Hematopoietic multipotent progenitor cell treated with erythropoietin and hydrocortisone succinate and interleukin-3 and kit ligand, for 6 days (in vitro differentiated cells): ENCODE measurements around the gene DNAJB8.

Experiments
- DNase-seq: peaks from one replicate; pipeline ENCODE4 v3.0.0-alpha.2; 2015

The DNAJB8 gene

DNA sequence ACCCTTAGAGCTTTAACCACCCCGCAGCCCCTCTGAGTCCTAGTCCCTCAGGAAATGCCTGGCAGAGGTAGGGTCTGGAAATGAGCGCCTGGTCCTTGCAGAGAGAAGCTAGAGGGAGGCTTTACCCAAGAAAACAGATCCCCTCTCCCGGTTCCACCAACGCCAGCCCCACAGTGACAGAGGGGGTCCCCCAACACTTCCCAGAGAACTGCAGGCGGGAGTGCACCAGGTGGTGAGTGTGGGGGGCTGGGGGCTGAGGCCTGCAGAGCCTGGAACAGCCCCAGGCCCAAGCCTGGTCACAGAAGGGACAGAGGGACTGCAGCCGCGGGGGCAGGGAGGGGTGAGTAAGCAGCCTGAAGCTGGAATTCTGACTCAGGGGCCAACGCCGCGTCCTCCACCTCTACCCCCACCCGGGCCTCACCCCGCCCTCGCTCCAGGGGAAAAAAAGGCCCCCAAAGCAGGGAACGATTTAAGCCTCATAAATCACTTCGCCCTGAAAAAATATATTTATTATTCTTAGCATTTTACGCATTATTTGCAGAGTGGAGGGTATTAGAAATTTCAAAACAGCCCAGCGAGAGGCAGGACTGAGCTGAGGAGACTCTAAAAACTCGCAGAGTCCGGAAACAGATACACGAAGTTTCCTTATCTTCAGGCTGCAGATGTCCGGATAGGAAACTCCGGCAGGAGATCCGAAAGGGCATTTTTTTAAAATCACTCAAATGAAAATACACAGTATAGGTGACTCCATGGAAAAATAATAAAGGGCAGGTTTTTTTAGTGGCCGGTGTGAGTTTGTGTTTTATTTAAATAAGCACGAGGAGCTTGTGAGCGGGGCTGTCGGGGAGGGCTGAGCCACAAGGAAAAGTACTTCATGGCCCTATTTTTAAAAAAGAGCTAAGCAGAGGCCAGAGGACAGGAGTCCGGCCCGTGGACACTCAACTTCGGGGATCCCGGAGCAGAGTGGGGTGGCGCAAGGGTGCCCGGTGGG lies 16.3 kb upstream of the DNAJB8 start:
- peak; percentile 98 for DNase-seq

DNA sequence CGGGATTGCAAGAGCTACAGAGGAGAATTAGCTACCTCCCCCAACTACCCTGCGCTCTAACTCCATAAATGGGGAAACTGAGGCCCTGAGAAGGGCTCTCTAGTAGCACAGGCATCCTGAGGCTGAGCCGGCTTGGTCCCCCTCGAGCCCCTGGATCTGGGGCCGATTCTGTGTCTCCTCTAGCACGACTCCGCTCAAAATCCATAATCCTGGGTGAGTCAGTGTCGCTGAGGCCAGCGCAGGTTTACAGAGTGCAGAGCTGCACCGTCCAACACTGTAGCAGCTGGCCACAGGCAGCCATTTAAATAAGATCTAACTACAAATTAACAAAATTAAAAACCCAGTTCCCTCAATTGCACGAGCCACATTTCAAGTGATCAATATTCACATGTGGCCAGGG lies 15.5 kb upstream of the DNAJB8 start:
- DNase-seq: peak; percentile 11

DNA sequence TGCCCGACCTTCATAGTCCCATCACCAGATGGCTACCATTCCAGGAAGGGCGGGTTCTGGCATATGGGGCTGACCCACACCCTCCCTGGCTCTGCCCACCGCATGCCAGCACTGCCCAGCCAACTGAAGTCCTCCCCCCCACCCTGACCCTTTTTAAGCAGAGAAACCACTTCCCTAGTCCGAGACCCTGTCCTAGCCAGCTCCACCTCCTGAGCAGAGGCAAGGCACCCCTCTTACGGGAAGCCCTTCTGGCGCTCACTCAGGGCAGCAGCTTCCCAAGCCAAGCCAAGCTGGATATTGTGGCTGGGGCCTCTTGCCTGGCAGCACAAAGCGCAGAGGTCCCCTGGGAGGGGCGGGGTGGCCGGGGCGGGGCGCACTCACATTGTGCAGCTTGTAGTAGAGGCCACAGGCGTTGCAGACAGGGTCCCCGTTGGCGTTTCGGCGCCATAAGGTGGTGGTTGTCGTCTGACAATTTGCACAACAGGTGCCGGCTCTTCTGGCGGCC lies 14.8 kb upstream of the DNAJB8 start:
- DNase-seq: peak; percentile 51

GRCh38 chr3:128480717-128481437 lies 14.2 kb upstream of the DNAJB8 start:
- DNase-seq: peak; percentile 10

GRCh38 chr3:128480278-128480677 lies 13.6 kb upstream of the DNAJB8 start:
- DNase-seq: no peak

DNA sequence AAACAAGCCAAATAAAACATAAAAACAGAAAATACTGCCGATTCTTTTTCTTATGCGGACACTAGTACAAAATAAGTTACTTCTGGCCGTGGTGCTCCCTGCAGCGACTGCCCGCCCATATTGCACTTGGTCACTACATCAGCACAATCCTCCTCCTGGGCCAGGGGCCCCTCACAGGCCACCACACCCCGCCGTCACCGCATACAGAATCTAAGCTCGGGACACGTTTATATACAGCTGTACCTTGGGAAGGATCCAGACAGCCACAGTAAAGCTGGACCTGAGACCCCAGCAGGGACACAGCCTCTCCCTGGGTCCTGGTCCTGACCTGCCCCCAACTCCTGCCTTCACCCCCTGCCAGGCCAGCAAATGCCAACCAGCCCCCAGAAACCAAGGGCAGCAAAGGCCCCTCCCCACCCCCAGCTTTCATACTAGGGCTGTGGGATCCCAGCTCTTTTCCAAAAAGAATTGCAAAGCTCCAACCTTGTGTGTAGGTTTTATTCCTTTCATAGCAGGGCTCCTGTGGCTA lies 12.9 kb upstream of the DNAJB8 start:
- no peak for DNase-seq

DNA sequence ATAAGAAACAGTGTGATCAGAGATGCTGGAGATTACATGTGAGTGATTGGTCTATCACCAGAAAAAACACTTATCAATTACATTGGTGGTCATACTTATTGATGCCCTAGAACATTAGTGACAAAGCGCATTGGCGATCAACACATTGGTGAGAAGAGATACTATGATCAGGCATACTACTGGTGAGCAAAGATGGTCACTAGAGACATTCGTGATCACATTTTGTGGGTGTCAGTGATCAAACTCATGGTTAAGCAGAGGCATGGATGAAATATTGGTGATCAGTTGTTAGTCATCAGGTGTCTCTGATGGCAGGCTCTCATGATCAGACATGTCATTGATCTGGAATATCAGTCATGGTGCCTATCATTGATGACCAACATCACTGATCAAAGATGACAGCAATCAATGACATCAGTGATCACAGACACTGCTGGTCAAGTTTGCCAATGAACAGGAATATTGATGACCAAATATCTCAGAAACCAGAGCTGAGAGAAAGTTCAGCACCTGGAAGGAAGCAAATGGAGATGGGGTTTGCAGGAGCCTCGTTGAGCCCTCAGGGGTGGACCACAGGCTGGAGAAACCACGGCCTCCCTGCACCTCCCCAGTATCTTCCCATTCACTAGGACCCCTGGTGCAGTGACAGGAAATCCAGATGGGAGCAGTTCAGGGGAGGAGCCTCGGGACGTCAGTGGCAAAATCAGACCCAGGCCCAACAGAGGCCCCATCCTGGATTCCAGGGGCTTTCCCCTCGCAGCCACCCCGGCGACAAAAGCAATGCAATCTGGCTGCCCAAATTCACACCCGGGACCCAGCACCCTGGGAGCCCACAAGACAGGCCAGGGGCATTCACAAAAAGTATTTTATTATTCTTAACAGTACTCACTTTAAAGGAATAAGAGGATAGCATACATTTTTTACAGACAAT lies 12.2 kb upstream of the DNAJB8 start:
- no peak for DNase-seq

GRCh38 chr3:128476659-128477058 lies 10.0 kb upstream of the DNAJB8 start:
- DNase-seq: no peak

- no peak for DNase-seq
Observed at GRCh38 chr3:128475355-128475754, 8.7 kb upstream of the DNAJB8 start.

DNA sequence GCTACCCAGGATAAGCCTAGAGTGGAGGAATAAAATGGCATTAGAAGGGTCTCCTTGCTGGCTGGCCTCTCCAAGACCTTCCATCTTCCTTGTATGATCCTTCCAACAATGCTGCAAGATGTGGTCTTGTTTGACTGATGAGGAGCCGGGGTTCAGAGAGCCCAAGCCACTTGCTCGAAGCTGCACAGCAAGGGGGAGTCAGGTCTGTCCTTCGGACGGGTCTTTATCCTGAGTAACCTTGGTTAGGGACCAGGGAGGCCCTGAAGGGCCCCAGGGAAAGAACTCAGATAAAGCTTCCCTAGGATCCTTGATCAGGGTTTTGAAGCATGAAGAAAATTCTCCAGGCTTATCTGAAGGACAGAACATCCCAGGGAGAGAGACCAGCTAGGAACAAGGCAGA lies 7.0 kb upstream of the DNAJB8 start:
- DNase-seq: no peak

GRCh38 chr3:128473180-128473519 lies 6.5 kb upstream of the DNAJB8 start:
- no peak for DNase-seq

- DNase-seq: no peak
Observed at GRCh38 chr3:128472449-128473179, 5.9 kb upstream of the DNAJB8 start.

- DNase-seq: no peak
Observed at GRCh38 chr3:128471720-128472119, 5.0 kb upstream of the DNAJB8 start.

DNA sequence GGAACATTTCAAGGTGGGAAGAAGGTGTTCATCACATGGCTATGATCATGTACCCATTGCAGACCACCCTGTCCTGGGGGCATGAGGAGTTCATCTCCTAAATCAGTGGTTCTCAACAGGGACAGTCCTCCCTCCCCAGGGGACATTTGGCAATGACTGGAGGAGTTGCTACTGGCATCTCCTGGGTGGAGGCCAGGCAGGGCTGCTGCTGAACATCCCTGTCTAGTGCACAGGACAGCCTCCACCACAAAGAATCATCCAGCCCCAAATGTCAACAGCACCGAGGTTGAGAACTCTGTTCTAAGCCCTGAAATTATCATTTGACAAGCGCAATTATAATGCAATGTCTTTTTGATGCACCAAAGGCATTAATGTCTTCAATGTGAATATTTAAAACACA lies 4.4 kb upstream of the DNAJB8 start:
- DNase-seq: no peak

DNA sequence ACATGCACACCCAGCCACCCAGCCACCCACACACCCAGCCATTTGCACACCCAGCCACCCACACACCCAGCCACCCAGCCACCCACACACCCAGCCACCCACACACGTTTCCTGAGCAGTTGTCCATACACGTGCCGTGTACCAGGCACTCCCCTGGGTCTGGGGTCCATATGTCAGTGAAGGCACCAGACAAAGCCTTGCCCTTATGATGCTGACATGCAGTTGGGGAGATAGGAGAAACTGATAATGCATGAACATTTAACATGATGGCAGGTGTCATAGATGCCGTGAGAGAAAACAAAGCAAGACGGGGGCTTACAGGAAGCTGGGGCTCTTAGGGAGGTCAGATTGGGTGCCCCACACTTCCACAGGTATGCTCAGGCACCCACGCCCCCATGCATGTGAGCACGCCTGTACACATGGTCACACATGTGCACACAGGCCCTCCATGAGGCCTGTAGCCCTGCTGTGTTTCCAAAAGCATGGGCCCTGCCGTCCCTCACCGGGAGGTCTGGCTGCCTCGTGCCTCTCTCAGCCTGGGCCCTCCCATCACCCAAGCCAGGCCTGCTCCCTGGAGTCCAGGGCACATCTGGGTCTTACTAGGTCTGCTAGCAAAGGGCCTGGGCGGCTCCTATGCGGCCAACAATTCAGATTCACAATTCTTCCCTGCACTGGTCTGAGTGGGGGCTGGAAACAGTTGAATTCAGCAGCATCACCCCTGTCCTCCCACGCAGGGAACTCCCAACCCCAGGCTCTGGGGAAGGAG lies 3.6 kb upstream of the DNAJB8 start:
- no peak for DNase-seq

GRCh38 chr3:128469556-128469955 lies 2.9 kb upstream of the DNAJB8 start:
- DNase-seq: peak; percentile 51

- DNase-seq: peak; percentile 46
Observed at GRCh38 chr3:128468791-128469527, 2.3 kb upstream of the DNAJB8 start.

GRCh38 chr3:128468285-128468790 lies 1.6 kb upstream of the DNAJB8 start:
- DNase-seq: no peak

DNA sequence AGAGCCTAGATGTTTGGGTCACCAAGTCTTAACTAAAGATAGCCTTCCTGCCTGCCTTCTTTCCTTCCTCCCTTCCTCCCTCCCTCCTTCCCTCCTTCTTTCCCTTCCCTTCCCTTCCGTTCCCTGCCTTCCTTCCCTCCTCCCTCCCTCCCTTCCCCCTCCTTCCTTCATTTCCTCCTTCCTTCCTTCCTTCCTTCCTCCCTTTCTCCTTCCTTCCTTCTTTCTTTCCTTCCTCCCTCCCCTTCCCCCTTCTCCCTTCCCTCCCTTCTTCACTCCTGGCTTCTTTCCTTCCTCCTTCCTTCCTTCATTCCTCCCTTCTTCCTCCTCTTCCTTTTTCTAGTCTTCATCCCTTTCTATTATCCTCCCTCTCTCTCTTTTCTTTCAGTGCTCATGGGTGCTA lies 2.0 kb downstream of the DNAJB8 start:
- no peak for DNase-seq

GRCh38 chr3:128464188-128464587 lies 2.5 kb downstream of the DNAJB8 start:
- DNase-seq: no peak
